Mucosa of stomach (tissue), 1 donor: ENCODE data around the gene SCAF1.

Experiments
- H3K27me3 ChIP-seq: one replicate; pipeline ENCODE4 v1.7.0; 2013; ENCODE audit warnings: mild to moderate bottlenecking, low read length; ENCODE audit not compliant: control insufficient read depth, insufficient read depth
- H3K36me3 ChIP-seq: one replicate; pipeline ENCODE4 v1.7.0; 2013; ENCODE audit warnings: low read length; ENCODE audit not compliant: control insufficient read depth, insufficient read depth
- H3K4me1 ChIP-seq: one replicate; pipeline ENCODE4 v1.7.0; 2013; ENCODE audit warnings: mild to moderate bottlenecking, low read length; ENCODE audit not compliant: control insufficient read depth, insufficient read depth
- H3K4me3 ChIP-seq: one replicate; pipeline ENCODE4 v1.7.0; 2013; ENCODE audit warnings: low read length
- H3K9ac ChIP-seq: one replicate; pipeline ENCODE4 v1.7.0; 2013; ENCODE audit warnings: mild to moderate bottlenecking, low read length, moderate library complexity
- H3K9me3 ChIP-seq: one replicate; pipeline ENCODE4 v1.7.0; 2013; ENCODE audit warnings: mild to moderate bottlenecking, low read length, moderate library complexity; ENCODE audit not compliant: control insufficient read depth
- donor health status: Pancreatic carcinoma.

SCAF1 gene

DNA sequence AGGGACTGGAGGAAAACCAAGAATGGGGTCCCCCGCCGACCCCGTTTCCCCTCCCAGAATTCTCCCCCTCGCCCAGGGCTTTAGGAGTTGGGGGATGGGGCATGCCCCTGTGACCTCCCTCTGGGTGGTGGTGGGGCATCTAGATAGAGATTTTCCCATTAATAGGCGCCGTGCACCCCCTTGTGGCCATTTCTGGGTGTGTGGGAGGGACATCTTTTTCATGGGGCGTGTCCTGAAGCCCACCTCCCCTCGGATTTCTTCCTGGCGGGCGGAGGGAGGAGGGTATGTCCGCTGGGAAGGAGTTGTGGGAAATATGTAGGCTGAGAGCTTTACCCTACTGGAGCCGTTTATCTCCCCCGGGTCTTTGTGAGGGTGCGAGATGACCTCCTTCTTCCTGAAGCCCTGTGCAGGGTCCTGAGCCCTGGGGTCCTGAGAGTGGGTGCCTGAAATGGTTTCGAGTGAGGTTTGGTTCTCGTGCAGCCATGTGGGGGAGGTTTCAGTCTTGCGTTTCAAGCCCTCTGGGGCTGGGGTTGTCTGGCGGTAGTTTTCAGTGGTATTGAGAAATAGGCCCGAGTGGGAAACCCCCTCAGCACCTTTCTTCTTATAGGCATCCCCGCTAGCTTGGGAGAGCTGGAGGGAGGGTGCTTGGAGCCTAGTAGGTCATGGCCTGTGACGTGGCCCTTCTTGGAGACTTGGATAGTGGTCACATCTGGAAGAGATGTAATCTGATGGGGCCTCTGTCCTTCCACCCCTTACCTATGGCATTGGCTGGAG is 36.1 kb downstream of the SCAF1 start:
- no peaks in the 10 kb centered on the region for H3K9me3 ChIP-seq
- H3K27me3 ChIP-seq: no peaks in the 10 kb centered on the region
- H3K4me3 ChIP-seq: peak overlapping the region; percentile 58
- peak overlapping the region; percentile 78 for H3K9ac ChIP-seq
- H3K36me3 ChIP-seq: peaks cover 8% of the 10 kb centered on the region
- peaks cover 10% of the 10 kb centered on the region for H3K4me1 ChIP-seq

DNA sequence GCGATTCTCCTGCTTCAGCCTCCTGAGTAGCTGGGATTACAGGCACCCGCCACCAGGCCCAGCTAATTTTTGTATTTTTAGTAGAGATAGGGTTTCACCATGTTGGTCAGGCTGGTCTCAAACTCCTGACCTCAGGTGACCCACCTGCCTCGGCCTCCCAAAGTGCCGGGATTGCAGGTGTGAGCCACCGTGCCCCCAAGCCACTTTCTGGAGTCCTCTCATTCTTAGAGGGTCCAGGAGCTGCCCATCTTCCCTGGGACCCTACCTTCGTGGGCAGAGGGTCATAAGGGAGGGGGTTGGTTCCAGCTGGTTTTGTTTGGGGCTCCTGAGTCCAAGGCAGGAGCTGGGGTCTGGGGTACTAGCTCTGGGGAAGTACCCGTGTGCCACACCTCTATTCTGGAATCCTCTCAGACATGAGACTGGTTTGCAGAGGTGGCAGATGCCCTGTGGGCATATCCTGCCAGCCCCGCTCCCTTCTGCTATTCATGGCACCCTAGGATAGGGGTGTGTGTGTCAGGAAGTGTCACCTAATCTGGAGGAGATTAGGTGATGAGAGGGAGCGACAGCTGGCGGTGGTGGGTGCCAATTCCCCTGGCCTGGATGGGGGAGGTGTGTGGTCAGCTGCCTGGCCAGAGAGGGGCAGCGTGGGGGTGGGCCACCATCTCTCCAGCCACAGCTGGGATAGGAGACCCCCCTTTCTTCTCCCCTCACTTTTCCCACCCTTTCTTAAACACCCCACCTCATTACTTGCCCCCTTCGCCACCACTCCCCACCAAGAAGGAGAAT is 37.2 kb downstream of the SCAF1 start:
- H3K4me3 ChIP-seq: no peak overlapping the region
- H3K4me1 ChIP-seq: peaks cover 10% of the 10 kb centered on the region
- H3K9me3 ChIP-seq: no peaks in the 10 kb centered on the region
- peaks cover 8% of the 10 kb centered on the region for H3K36me3 ChIP-seq
- no peaks in the 10 kb centered on the region for H3K27me3 ChIP-seq
- peak overlapping the region; percentile 31 for H3K9ac ChIP-seq

DNA sequence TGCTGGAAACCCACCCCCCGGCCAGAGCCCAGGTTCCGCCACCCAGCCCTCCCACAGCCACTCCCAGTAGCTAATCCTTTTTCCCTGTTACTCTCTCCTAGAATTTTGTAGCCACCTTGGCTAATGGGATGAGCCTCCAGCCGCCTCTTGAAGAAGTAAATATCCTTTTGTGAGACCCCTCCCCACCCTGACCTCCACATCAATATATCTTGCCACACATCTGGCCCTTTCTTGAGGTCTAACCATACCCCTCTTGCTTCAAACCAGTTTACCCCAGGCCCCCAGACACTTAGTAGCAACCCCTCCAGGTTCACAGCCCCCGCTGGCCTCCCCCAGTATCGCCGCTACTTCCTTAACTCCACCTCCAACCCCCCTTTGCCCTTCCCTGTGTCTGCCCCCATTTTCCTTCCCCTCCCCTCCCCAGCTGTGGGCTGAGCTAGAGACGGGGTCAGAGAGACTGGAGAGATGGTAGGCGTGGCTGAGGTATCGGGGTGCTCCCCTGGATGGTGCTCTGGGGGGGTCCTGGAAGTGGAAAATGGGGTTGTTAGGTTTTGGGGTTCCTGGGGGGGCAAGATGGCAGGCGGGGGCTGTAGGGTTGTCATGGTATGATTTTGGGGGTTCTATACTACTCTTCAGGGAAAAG is 37.9 kb downstream of the SCAF1 start:
- Histone ChIP-seq H3K4me1 (peaks cover 10% of the 10 kb centered on the region), H3K9me3 (no peaks in the 10 kb centered on the region), H3K27me3 (no peaks in the 10 kb centered on the region), H3K36me3 (peaks cover 8% of the 10 kb centered on the region), H3K4me3 (no peak overlapping the region), H3K9ac (no peak overlapping the region)

- Histone ChIP-seq H3K27me3 (no peaks in the 10 kb centered on the region), H3K9ac (no peak overlapping the region), H3K4me3 (no peak overlapping the region), H3K36me3 (peaks cover 8% of the 10 kb centered on the region), H3K9me3 (no peaks in the 10 kb centered on the region), H3K4me1 (peaks cover 10% of the 10 kb centered on the region)
These were observed 38.7 kb downstream of the SCAF1 start for GRCh38 chr19:49680421-49681351.

DNA sequence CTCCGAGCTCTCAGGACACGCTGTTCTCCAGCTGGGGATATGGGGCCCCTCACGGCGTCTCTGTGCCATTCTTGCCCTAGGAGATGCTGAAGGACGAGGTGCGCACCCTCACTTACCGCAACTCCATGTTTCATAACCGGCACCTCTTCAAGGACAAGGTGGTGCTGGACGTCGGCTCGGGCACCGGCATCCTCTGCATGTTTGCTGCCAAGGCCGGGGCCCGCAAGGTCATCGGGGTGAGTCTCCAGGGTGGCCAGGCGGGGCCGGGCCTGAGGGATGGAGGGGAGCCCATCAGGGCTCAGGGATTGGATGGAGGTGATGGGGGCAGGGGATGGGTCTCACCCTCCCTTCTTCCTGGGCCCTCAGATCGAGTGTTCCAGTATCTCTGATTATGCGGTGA is 39.8 kb downstream of the SCAF1 start:
- no peaks in the 10 kb centered on the region for H3K27me3 ChIP-seq
- H3K36me3 ChIP-seq: peaks cover 8% of the 10 kb centered on the region
- H3K9me3 ChIP-seq: no peaks in the 10 kb centered on the region
- no peak overlapping the region for H3K4me3 ChIP-seq
- peaks cover 7% of the 10 kb centered on the region for H3K4me1 ChIP-seq
- H3K9ac ChIP-seq: no peak overlapping the region

GRCh38 chr19:49682274-49682673 is 40.3 kb downstream of the SCAF1 start:
- peaks cover 8% of the 10 kb centered on the region for H3K36me3 ChIP-seq
- no peaks in the 10 kb centered on the region for H3K9me3 ChIP-seq
- no peak overlapping the region for H3K4me3 ChIP-seq
- no peak overlapping the region for H3K9ac ChIP-seq
- no peaks in the 10 kb centered on the region for H3K27me3 ChIP-seq
- peaks cover 7% of the 10 kb centered on the region for H3K4me1 ChIP-seq

GRCh38 chr19:49683814-49684250 is 41.8 kb downstream of the SCAF1 start:
- peaks cover 8% of the 10 kb centered on the region for H3K36me3 ChIP-seq
- no peak overlapping the region for H3K4me3 ChIP-seq
- H3K9me3 ChIP-seq: no peaks in the 10 kb centered on the region
- H3K9ac ChIP-seq: no peak overlapping the region
- H3K4me1 ChIP-seq: peaks cover 7% of the 10 kb centered on the region
- H3K27me3 ChIP-seq: no peaks in the 10 kb centered on the region

DNA sequence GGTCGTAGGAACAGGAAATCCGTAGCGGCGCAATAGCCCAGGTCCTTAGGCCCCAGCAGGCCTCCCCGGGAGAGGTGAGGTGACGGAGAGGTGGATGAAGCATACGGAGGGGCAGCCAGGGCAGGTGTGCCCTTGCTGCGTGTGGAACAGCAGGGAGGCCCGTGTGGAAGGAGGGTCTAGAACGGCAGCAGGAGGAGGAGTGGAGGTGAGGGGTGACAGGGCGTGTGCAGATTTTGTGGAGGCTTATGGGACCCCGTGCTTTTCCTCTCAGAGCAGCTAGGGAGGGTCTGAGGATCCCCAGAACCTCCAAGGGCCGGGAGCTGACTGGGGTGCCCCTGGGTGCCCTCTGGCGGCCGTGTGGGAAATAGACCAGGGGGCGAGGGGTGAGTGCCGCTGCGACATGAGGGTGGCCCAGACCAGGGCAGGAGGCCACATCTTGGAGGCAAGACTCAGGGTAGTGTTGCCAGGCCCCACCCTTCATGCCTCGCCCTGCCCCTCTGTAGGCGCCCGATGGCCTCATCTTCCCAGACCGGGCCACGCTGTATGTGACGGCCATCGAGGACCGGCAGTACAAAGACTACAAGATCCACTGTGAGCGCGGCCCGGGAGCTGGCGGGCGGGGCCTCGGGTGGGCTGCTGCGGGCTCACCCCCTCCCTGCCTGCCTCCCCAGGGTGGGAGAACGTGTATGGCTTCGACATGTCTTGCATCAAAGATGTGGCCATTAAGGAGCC is 42.4 kb downstream of the SCAF1 start:
- Histone ChIP-seq H3K9me3 (no peaks in the 10 kb centered on the region), H3K9ac (no peak overlapping the region), H3K4me1 (peaks cover 9% of the 10 kb centered on the region), H3K36me3 (peaks cover 8% of the 10 kb centered on the region), H3K27me3 (peaks cover 3% of the 10 kb centered on the region), H3K4me3 (no peak overlapping the region)

DNA sequence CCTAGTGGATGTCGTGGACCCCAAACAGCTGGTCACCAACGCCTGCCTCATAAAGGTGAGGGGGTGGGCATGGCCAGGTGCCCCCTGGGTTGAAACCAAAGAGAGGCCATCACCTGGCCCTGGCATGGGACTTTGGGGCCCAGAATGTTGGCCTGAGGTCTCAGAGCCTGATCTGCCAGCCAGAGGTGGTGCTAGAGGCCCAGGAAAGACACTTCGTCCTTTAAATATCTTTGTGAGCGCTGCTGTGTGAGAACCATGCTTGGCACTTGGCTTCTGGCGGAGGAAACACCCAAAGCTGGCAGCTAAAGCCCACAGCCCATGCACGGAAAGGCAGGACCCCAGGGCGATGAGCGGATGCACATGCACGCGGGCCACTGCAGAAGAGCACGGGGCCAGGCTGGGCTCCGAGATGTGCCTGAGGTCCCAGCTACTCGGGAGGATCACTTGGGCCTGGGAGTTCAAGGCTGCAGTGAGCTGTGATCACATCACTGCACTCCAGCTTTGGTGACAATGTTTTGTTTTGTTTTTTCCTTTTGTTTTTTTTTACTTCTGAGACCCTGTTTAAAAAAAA is 43.1 kb downstream of the SCAF1 start:
- H3K36me3 ChIP-seq: peaks cover 8% of the 10 kb centered on the region
- H3K9ac ChIP-seq: no peak overlapping the region
- H3K4me3 ChIP-seq: no peak overlapping the region
- peaks cover 14% of the 10 kb centered on the region for H3K4me1 ChIP-seq
- no peaks in the 10 kb centered on the region for H3K9me3 ChIP-seq
- peaks cover 7% of the 10 kb centered on the region for H3K27me3 ChIP-seq

GRCh38 chr19:49685845-49686332 is 43.9 kb downstream of the SCAF1 start:
- Histone ChIP-seq H3K9ac (no peak overlapping the region), H3K4me3 (no peak overlapping the region), H3K36me3 (peaks cover 8% of the 10 kb centered on the region), H3K4me1 (peaks cover 16% of the 10 kb centered on the region), H3K27me3 (peaks cover 15% of the 10 kb centered on the region), H3K9me3 (no peaks in the 10 kb centered on the region)
